ENCODE data around the gene ARHGAP8.

The ARHGAP8 gene

DNA sequence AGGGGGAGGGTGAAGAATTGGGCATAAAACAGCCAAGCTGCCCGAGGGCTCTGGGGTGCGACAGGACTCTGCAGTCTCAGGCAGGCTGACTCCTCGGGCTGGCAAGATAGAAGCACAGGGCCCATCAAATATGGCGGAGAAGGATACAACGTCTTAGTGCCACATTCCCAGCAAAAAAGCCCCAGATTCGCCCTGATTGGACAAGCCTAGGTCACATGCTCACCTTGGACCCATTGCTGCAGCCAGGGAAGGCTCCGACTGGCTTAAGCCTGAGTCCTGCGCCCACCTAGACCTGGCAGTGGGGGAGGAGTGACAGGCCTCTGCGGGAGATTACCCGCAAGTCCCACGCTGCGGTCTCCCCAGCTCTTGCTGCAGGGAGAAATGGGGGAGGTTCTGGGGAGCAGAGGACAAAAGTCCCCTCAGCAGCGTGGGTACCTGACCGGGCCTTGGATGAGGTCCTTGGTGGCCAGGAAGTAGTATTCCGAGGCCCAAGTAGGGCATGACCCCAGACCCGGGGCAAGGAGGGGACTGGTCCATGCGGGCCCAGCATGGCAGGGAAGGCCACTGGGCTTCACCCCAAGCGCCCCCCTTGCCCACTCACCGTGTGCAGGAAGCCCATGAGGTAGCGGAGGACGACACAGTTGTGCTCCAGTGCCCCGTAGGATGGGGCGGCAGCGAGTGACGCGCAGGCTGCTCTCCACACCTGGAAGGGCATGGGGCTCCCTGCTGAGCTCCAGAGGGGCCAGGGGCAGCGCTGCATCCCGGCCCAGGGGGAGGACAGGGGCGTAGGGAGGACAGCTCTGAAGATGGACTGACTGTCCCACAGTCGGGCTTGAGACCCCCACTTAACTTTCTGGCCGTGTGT lies 113.0 kb downstream of the ARHGAP8 start:
- DNase-seq = no peak

DNA sequence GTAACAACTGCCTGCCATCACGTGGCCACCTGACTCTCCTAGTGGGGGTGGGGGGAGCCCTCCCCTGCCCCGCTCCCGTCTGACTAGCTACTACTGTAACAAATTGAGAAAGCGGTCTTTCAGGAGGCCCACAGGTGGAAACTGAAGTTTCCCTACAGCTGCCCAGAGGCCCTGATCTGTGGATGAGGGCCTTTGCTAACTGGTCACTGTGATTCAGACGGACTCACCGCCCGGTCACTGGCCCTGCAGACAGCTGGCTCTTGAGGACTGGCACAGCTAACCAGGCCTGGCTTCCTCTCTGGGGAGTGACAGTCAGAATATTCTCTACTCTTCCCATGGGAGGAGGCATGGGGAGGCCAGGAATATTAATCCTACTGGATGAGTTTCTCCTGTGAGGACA lies 116.8 kb downstream of the ARHGAP8 start:
- no peak for DNase-seq

DNA sequence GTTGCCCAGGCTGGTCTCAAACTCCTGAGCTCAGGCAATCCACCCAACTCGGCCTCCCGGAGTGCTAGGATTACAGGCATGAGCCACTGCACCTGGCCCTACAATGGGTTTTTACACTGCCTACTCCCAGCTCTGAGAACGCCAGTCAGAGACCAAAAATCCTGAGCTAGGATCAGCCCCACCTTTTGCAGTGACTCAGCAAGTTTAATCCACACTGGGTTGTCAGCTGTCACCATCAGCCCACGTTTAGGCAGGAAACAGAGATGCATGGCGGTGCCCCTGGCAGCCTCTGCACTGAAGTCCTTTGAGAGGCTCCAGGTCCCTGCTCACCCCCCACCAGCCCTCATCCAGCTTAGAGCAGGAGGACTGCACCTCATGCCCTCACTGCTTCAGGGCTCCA lies 117.6 kb downstream of the ARHGAP8 start:
- DNase-seq = no peak

DNA sequence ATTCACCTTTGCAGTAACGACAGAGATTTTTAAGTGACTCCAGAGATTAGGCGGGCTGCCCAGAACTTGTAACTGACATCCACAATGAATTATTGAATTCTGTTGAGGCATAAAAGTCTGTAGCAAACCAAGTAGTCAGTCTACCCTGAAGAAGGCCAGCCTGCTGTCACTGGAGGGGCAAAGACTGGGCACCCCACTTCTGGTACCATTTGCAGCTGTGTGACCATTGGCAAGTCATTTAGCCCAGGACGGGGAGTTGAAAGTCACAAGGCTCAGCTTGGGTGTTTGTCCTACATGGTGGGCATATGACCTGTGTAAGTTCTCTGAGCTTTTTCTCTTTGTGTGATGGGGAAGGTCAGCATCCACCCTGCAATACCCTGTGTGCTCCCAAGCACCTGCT lies 119.4 kb downstream of the ARHGAP8 start:
- DNase-seq = no peak

DNA sequence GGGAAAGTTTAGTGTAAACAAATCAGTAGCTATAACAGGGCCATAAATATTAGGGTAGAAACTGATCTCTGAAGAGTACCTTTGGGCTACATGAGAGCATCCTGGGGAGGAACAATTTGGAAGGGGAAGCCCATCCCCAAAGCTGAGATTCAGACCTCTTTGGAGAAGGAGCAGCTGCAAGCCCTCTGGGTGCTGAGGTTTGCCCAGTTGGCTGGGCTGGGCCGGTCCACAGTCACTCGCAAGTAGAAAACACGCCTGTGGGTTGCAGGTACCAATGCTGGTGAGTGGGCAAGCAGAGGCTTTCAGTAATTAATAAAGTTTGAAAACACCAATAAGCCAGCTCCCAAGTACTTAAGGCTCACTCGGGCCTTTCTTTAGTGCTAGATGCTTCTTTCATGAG lies 124.5 kb downstream of the ARHGAP8 start:
- DNase-seq = no peak

DNA sequence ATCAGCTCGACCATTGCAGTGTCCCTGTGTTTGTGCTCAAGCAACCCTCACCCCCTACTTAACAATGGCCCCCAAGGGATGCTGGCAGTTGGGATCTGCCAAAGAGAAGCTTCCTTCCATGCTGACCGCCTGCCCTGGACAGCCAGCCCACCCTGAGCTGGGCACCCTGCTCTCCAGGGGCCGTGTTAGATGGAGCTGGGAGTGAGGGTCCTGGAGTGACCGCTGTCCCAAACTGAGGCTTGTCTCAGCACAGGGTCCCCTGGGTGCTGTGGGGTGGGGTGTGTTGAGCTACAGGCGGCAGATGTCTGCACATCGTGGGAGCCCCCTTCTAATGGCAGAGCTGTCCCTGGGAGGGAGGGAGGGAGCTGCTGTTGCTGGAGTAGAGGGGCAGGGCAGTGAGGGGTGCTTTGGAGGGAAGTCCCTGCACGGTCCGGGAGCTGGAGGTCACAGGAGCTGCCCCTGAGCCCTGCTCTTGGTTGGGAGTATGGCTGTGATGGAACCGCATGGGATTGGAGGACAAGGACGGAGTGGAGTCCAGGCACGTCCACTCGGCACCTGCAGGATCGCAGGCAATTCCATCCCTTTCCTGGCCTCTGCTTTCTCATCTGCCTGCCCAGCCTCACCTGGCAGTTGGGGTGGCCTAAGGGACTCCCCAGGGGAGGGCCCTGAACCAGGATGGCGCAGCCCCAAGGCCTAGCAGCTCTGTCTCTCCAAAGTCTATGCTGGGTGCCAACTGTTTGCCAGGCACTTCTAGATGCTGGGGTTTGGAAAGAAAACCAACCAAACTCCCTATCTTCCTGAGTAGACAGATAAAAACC lies 126.3 kb downstream of the ARHGAP8 start:
- no peak for DNase-seq

DNA sequence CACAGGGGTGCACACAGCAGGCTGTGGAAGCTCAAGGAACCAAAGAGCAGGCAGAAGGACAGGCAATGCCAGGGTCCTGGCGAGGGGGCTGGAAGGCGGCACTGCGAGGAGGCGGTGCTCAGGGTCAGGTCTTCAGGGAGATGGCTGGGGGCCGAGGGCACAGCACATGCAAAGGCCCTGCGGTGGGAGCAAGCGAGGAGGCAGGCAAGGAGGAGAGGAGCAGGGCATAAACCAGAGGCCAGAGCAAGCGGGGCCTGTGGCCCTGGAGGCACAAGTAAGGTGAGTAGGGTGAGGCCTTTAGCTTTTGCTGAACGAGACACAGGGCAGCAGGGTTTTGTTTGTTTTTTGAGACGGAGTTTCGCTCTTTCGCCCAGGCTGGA lies 126.9 kb downstream of the ARHGAP8 start:
- no peak for DNase-seq

DNA sequence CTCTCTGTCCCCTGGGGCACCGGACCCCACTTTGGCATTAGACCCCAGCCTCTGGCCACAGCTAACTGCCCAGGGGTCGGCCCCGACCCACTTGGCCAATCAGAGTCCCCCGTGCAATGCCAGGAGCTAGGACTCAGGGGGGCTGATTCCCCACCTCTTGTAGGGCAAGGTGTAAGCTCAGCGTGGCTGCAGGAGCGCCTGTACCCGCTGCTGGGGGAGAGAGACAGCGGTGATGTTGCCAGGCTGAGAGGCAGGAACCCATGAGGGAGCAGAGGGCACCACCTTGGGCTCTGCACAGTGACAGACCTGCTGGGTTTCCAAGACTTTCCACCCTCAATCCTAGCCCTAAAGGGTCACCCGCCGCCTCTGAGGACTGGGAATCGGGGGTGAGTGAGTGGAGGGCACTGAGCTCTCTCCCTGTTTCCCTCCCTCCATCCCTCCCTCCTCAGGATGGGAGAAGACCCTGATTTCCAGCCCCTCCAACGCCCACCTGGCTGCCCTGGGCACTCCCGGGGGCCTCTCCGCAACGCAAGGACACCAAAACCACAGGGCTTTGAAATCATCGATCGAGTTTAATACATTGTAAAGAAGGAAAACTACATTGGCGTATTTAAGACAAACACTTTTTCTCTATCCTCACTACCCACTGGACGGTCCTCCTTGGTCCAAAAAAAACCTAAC lies 128.4 kb downstream of the ARHGAP8 start:
- DNase-seq = no peak

DNA sequence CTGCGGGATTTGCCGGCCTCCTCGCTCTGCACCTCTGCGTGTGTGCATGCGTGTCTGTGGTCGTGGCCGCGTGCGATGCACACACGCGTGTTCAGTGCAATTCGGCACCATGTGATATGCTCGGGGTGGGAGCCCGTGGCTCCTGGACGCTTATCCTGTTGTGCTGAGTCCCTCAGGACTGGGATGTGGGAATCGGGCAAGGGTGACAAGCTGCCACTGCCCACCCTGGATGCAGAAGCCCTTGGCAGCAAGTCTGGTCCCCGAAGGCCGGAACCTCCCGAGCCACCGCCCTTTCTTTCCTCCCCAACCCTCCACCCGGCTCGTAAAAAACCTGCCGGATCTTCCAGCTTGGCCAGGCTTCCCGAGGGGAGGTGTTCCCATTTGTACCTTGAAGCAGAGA lies 129.2 kb downstream of the ARHGAP8 start:
- DNase-seq = no peak

DNA sequence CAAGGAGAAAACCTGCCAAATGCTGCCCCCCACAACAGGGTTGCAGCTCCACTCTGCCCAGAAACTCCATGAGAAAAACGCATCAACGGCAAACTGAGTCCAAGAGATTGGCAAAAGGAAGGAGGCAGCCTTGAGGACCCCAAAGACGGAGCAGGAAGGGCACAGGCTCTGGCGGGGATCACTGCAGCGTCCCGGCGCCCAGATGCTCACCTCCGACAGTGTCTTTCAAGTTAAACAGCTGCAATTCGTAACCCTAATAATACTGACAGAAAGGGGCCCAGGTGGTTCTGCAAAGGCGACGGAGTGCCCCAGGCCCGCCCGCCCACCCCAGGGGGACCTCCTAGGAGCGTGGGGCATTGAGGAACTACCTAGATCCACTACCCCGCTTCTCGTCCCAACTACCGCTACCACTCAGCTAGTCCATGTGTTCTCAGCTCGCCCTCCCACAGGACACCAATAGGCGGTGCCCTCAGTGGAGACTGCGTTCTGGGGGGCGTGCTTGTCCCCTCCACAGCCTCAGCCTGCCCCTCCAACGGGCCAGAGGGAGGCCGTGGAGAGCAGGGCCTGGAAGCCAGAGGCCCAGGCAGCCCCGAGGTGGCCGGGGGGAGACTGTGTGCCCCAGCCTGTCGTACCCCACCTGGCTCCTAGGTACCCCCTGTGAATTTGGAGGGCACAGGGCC lies 130.0 kb downstream of the ARHGAP8 start:
- peak; percentile 8 for DNase-seq

DNA sequence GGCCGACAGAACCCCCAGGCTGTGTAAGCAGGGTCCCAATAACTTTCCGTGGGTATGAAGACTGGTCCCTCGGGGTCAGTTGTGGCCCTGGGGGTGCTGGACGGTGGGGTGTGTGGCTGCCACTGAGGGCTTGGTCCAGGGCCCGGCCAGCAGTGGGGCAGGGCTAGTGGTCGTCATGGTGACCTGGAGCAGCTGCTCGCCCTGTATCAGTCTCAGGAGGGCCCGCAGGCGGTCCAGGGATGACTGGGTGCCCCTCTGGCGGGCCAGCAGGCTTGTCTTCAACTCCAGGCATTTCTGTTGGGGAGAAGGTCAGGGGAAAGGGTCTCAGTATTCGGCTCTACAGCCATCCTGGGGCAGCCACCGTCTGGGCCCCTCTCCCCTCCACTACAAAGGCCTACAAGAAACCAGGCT lies 130.6 kb downstream of the ARHGAP8 start:
- DNase-seq = peak; percentile 6

DNA sequence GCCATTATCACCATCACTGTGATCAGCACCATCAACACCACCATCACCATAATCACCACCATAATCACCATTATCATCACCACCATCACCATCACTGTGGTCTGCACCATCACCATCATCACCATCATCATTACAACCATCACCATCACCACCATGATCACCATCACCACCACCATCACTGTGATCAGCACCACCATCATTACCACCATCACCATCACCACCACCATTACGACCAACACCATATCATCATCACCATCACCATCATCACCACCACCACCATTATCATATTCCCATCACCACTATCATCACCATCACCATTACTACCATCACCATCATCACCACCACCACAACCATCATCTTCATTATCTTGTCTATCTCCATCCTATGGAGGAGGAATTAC lies 132.2 kb downstream of the ARHGAP8 start:
- DNase-seq = no peak

DNA sequence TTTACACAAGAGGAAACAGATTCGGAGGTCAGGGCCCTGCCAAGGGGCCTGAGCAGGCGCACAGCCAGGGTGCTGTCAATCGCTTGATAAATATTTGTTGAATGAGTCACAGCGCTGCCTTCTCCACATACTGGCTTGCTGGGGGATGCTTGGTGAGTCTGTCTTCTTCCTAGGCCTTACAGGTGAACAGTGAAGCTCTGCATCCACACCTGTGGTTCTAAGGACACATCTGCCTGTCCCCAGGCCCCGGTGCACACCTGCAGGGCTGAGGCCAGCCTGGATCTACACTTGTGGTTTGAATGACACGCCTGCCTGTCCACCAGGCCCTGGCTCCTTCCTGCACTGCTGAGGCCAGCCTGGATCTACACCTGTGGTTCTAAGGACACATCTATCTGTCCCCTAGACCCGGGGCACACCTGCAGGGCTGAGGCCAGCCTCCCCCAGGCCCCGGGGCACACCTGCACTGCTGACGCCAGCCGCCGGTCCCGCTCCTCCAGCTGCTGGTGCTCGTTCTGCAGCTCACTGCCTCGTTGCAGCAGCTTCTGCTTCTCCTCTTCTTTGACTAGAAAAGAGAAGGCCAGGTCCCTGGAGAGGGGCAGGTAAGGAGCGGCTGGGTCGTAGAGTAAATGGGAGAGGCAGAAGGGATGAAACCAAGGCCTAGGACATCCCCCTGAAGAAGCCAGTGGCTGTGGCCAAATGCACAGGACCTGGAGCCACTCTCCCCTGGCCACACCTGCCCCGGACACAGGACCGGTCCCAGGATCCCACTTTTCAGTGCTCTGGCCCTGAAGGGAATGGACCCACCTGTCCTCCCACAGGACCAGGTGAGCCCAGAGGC lies 132.8 kb downstream of the ARHGAP8 start:
- peak; percentile 8 for DNase-seq

DNA sequence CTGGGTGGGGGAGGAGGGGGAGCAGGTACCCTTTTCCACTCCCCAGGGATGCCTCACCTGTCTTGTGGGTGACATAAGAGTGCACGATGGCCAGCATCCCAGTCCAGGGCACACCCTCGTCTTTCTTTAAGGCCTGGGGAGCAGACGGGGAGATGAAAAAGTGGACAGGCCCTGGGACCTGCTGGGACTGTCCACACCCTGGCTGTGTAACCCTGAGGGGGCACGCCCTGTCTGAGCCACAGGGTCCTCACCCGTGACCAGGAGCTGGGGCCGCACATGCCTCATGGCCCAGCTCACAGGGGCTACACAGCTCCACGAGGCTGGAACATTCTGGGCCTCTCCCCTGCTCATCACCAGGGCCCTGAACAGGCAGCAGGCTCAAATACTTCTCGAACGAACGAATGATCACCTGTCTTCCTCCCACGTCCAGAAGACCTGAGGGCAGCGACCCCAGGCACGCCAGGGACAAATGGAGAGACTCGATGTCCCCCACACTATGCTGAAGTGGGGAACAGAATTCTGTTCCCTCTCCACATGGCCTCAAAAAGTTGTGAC lies 133.5 kb downstream of the ARHGAP8 start:
- DNase-seq = peak; percentile 4

DNA sequence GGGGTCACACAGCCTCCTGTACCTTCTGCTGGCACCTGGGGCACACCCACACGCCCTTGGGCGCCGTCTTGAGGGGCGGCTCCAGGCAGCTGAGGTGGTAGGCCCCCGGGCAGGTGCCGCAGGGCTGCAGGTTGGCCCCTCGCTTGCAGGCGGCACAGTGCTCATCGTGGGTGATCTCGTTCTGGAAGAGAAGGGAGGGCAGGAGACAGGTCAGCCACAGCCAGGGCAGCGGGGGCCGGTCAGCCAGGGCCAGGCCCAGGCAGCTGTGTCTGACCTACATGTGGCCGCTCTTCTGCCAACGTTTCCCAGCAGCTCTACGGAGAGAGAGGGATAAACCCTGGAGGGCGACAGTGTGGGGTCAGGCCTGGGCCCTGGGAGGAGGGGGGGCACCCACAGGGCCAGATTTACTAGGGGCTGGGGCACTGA lies 135.6 kb downstream of the ARHGAP8 start:
- no peak for DNase-seq

DNA sequence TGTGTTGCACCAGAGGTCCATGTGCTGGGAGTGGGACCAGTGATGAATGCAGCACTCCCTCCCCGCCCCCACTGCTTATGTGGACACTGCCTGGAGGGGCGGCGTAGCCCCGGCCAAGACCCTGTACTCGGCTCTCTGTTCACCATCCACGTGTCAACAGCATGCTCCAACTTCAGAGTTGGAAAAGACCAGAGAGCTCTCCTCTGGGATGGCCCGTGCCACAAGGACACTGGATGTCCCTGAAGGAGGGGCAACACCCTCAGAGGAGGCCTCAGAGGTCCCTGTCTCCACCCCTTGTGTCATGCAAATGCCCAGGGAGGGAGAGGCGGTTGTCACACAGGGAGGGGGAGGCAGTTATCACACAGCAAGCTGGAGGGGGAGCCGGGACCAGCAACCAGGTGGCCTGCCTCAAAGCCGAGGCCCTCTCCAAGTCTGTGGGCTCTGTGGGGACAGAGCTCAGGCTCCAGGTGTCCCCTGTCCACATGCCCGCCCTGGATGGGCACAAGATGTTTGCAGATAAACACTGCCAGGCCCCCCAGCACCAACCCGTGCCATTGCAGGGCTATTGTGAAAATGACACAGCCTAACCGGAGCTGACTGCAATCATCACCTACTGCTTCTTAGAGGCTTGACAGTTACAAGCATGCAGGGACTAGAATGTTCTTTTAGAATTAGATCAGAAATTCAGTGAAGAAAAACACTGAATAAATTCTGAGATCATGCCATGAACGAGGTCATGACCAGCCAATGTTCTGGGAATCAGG lies 136.3 kb downstream of the ARHGAP8 start:
- DNase-seq = peak; percentile 9

DNA sequence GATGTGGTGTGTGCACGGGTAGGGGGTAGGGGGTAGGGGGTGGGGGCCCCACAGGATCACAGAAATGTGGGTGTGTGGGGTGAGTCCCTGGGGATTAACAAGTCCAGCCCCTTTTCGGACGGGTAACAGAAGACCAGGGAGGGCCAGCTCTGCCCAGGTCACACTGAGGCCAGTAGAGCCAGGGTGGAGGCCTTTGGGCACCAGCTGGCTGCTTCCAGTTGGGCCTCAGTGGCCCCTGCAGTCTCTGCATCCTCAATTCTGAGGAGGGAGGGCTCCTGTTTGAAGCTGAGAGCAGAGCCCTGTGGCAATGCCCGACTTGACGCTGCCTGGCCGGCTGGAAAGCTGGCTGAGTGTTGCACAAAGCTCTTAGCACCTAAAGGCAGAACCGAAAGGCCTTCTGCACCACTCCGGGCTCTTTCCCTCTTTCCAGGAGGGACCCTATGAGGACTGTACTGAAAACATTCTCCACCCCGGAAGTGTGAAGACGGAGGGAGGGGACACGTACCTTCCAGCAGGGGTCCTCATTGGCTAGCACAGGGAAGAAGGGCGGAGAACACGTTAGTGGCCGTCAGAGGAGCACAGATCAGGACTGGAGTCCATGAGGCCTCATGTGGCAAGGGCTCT lies 137.0 kb downstream of the ARHGAP8 start:
- peak; percentile 2 for DNase-seq

DNA sequence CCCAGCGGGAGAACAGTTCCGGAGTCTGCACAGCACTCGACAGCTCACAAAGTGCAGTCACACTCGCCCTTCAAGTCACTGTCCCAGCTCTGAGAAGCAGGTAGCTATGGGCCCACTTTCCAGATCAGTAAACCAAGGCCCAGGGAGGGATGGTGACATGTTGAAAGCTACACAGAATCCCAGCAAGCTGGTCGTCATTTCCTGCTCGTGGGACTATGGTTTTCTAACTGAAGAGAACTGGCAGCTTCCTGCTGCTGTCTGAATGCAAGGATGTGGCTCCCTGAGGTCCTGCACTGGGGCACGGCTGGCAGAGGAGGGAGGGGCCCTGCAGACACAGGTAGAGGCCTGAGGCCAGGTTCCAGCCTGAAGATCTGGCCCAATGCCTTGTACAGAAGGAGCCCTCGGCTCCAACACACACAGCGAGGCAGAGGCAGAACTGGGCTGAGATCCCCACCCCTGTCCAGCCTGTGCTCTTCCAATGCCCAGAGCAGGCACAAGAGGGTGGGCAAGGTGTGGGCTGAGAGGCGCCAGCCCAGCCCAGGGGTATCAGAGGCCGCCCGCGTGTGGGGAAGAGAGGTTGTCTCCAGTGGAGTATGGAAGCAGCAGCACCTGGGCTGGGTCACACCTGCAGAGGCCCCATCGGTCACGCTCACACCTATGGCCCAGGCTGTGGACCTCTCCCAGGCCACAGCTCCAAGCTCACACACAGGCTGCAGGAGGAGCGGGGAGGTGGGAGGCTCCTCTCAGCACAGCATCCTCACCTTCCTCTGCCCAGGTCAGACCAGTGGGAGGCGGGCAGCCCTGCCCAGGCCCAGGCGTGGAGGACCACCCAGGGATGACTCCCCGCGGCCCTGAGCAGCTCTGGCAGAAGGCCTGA lies 138.3 kb downstream of the ARHGAP8 start:
- no peak for DNase-seq

DNA sequence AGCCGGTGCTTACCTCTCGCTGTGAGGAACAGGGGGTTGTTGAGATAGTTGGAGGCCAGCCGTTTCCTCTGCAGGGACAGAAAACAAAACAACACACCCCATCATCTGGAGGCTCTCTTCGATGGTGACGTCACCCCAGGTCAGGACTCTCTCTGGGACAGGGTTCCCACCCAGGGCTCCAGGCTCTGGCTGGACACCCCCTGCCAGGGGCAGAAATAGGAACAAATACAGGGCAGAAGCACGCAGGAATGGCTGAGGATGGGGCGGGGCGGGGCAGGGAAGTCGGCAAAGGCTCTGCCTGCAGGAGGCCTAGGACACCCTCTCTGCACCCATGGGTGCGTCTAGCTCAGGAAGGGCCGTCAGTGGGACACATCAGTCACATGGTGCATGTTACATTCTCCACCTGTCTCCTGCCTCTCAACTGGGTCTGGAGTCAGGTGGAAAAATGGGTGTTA lies 138.9 kb downstream of the ARHGAP8 start:
- no peak for DNase-seq
